ENCODE results near the gene SNRK.

DNA sequence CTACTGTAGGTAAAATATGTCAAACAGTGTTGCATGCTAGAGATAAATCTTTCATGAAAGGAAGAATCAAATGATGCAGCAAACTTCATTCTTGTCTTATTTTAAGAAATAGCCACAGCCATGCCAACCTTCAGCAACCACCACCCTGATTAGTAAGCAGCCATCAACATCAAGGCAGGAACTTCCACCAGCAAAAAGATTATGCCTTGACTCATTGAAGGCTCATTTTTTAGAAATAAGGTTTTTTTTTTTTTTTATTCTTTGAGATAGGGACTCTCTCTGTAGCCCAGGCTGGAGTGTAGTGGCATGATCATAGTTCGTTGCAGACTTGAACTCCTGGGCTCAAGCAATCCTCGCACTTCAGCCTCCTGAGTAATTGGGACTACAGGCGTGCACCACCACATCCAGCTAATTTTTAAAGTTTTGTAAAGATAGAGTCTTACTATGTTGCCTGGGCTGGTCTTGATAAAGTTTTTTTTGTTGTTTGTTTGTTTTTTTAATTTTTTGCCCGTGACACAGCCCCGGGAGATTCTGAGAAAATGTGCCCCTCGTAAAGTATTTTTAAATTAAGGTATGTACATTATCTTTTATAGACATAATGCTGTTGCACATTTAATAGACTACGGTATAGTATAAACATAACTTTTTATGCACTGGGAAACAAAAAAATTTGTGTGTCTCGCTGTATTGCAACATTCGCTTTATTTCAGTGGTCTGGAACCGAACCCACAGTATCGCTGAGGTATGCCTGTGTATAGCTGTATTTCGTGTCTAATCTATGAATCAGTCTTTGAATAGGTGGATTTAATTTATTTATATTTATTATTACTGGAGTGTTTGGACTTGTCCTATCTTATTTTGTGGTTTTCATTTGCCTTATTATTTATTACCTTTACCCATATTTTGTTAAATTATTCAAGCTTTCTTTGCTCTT is 23.3 kb downstream of the SNRK start:
- TF ChIP-seq, protein P1, sequence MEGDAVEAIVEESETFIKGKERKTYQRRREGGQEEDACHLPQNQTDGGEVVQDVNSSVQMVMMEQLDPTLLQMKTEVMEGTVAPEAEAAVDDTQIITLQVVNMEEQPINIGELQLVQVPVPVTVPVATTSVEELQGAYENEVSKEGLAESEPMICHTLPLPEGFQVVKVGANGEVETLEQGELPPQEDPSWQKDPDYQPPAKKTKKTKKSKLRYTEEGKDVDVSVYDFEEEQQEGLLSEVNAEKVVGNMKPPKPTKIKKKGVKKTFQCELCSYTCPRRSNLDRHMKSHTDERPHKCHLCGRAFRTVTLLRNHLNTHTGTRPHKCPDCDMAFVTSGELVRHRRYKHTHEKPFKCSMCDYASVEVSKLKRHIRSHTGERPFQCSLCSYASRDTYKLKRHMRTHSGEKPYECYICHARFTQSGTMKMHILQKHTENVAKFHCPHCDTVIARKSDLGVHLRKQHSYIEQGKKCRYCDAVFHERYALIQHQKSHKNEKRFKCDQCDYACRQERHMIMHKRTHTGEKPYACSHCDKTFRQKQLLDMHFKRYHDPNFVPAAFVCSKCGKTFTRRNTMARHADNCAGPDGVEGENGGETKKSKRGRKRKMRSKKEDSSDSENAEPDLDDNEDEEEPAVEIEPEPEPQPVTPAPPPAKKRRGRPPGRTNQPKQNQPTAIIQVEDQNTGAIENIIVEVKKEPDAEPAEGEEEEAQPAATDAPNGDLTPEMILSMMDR (IDR thresholded peaks at IDR 0.05), result no peak
- TF ChIP-seq ZFX (IDR thresholded peaks at IDR 0.05; ENCODE audit: borderline replicate concordance), result no peak
